SK-N-SH (cell line): ENCODE results near the gene SPINK14. TPM values are rescaled to one million over a fixed set of nuclear protein-coding genes. Genes with fewer than 3 reads are reported as not detected.

ENCODE experiments used
- CTCF ChIA-PET: fragments of 300-600, 350-600 bp; formaldehyde crosslinking; extraction: SDS; loops from one replicate; lab custom pipeline; 2021; lab: Yijun Ruan, JAX
- POLR2A ChIA-PET: fragments of 350-600 bp; sonication (Branson Sonifier 250); formaldehyde crosslinking; extraction: SDS; loops from one replicate; lab custom pipeline; 2020; ENCODE audit warnings: antibody characterized with exemption, inconsistent platforms; lab: Yijun Ruan, JAX
- DNase-seq: peaks from one replicate; pipeline ENCODE4 v3.0.0; 2012
- H2AFZ ChIP-seq: fragments of 200-600 bp; sonication (generic); 2 replicates; pipeline ENCODE4 v1.8.1; 2016; ENCODE audit warnings: antibody characterized with exemption, mild to moderate bottlenecking, low read depth
- H3F3A ChIP-seq: fragments of 200-600 bp; sonication (generic); replicated peaks from 2 replicates; pipeline ENCODE3; 2016; ENCODE audit warnings: antibody characterized with exemption, mild to moderate bottlenecking; ENCODE audit not compliant: insufficient read depth
- H3K27ac ChIP-seq, 2 experiments: fragments of 200-500 bp in 1 of 2; fragments of 200-600 bp in 1 of 2; sonication (Bioruptor generic) in 1 of 2; sonication (generic), shearing (Covaris generic) in 1 of 2; 2 replicates each; pipeline versions ENCODE4 v1.5.1 to v1.6.1; 2014 to 2016; ENCODE audit warnings: low read depth in 2 of 2, inconsistent platforms in 1 of 2, low read length in 1 of 2, mild to moderate bottlenecking in 1 of 2, mixed read lengths in 1 of 2
- H3K27me3 ChIP-seq: fragments of 200-600 bp; sonication (generic), shearing (Covaris generic); 2 replicates; pipeline ENCODE4 v1.6.1; 2016; ENCODE audit warnings: mixed run types; ENCODE audit not compliant: insufficient read depth
- H3K36me3 ChIP-seq, 2 experiments: fragments of 200-500 bp in 1 of 2; fragments of 200-600 bp in 1 of 2; sonication (Bioruptor generic) in 1 of 2; sonication (generic) in 1 of 2; replicated peaks in 1 of 2; 2 replicates each; pipeline versions ENCODE3 to v1.5.1; 2014 to 2016; ENCODE audit warnings: low read length in 1 of 2, mild to moderate bottlenecking in 1 of 2; ENCODE audit not compliant: insufficient read depth in 2 of 2, control insufficient read depth in 1 of 2
- H3K4me1 ChIP-seq, 2 experiments: fragments of 200-500 bp in 1 of 2; fragments of 200-600 bp in 1 of 2; sonication (Bioruptor generic) in 1 of 2; sonication (generic), shearing (Covaris generic) in 1 of 2; 2 replicates each; pipeline versions ENCODE4 v1.5.1 to v1.6.1; 2014 to 2016; ENCODE audit warnings: low read depth in 1 of 2, low read length in 1 of 2, mixed run types in 1 of 2; ENCODE audit not compliant: insufficient read depth in 2 of 2, control insufficient read depth in 1 of 2
- H3K4me2 ChIP-seq: fragments of 200-600 bp; sonication (generic), shearing (Covaris generic); 2 replicates; pipeline ENCODE4 v1.6.1; 2017; ENCODE audit warnings: mixed run types
- H3K4me3 ChIP-seq, 2 experiments: fragments of 200-500 bp in 1 of 2; fragments of 200-600 bp in 1 of 2; sonication (Bioruptor generic) in 1 of 2; sonication (generic), shearing (Covaris generic) in 1 of 2; 2 replicates each; pipeline versions ENCODE4 v1.5.1 to v1.8.1; 2014 to 2016; ENCODE audit warnings: low read depth in 2 of 2, inconsistent platforms in 1 of 2, low read length in 1 of 2, mild to moderate bottlenecking in 1 of 2, mixed read lengths in 1 of 2, moderate library complexity in 1 of 2
- H3K79me2 ChIP-seq: fragments of 200-600 bp; sonication (generic); 2 replicates; pipeline ENCODE4 v1.8.1; 2017; ENCODE audit warnings: mild to moderate bottlenecking; ENCODE audit not compliant: insufficient read depth
- H3K9ac ChIP-seq: fragments of 200-600 bp; sonication (generic); 2 replicates; pipeline ENCODE4 v1.6.1; 2017; ENCODE audit warnings: mixed run types
- H3K9me2 ChIP-seq: fragments of 200-600 bp; sonication (generic); 2 replicates; pipeline ENCODE4 v1.6.1; 2017; ENCODE audit warnings: mixed run types
- H3K9me3 ChIP-seq: fragments of 200-600 bp; sonication (generic); 2 replicates; pipeline ENCODE4 v1.6.1; 2017; ENCODE audit warnings: mixed run types, mild to moderate bottlenecking, moderate library complexity
- H4K20me1 ChIP-seq: fragments of 200-600 bp; sonication (generic); 2 replicates; pipeline ENCODE4 v1.6.1; 2017; ENCODE audit warnings: mild to moderate bottlenecking, mixed run types; ENCODE audit not compliant: insufficient read depth
- CHD2 ChIP-seq: fragments of 150-350 bp; IDR thresholded peaks from 2 replicates; pipeline ENCODE4 v1.6.1; 2018; ENCODE audit warnings: low read length; ENCODE audit not compliant: partially characterized antibody
- ELF1 ChIP-seq: IDR thresholded peaks from 2 replicates; pipeline ENCODE4 v1.4.0; 2012
- FOXJ3 ChIP-seq: sonication (generic); formaldehyde crosslinking; IDR thresholded peaks from 2 replicates; pipeline ENCODE4 v1.5.1; 2020; ENCODE audit warnings: mild to moderate bottlenecking, missing genetic modification reagents
- FOXM1 ChIP-seq: IDR thresholded peaks from 2 replicates; pipeline ENCODE4 v1.4.0; 2012; ENCODE audit warnings: low read depth, mild to moderate bottlenecking
- GATA2 ChIP-seq: sonication (generic); formaldehyde crosslinking; IDR thresholded peaks from 2 replicates; pipeline ENCODE4 v1.5.0; 2020; ENCODE audit warnings: mild to moderate bottlenecking, missing genetic modification reagents
- MEF2A ChIP-seq: IDR thresholded peaks from 2 replicates; pipeline ENCODE4 v1.4.0; 2012; ENCODE audit warnings: low read depth, borderline replicate concordance
- NFIC ChIP-seq: IDR thresholded peaks from 2 replicates; pipeline ENCODE4 v1.4.0; 2012; ENCODE audit warnings: borderline replicate concordance
- NRF1 ChIP-seq: IDR thresholded peaks from 2 replicates; pipeline ENCODE4 v1.6.1; 2012; ENCODE audit warnings: low read depth, mild to moderate bottlenecking, low read length
- POLR2AphosphoS5 ChIP-seq: IDR thresholded peaks from 2 replicates; pipeline ENCODE4 v1.6.1; 2012; ENCODE audit warnings: low read depth, low read length
- RFX5 ChIP-seq: IDR thresholded peaks from 2 replicates; pipeline ENCODE4 v1.6.1; 2012; ENCODE audit warnings: mild to moderate bottlenecking, improper control_type of control experiment, low read length
- SIN3A ChIP-seq: IDR thresholded peaks from 2 replicates; pipeline ENCODE4 v1.6.1; 2012; ENCODE audit warnings: low read depth, mild to moderate bottlenecking, low read length, moderate library complexity, borderline replicate concordance
- TCF12 ChIP-seq: IDR thresholded peaks from 2 replicates; pipeline ENCODE4 v1.4.0; 2012
- TEAD4 ChIP-seq: IDR thresholded peaks from 2 replicates; pipeline ENCODE4 v1.4.0; 2012; ENCODE audit warnings: mild to moderate bottlenecking, borderline replicate concordance; ENCODE audit not compliant: insufficient read depth
- YY1 ChIP-seq: IDR thresholded peaks from 2 replicates; pipeline ENCODE4 v1.4.0; 2012; ENCODE audit warnings: low read depth, mild to moderate bottlenecking
- WGBS: methylation state at CpG from one replicate; pipeline ENCODE4 v1.1.6; 2017; ENCODE audit warnings: low lambda C conversion rate; 5-methylcytosine and 5-hydroxymethylcytosine counted together
- polyA plus RNA-seq, 3 experiments: library from polyadenylated mRNA; depleted of rRNA; stranded (reverse); fragments of >200 nt; gene quantifications; 2 replicates each; pipeline ENCODE4 v1.2.3, GENCODE V29; 2012
- TF ChIP-seq, protein P1 (sequence below): fragments of 150-350 bp; IDR thresholded peaks from 2 replicates; pipeline ENCODE4 v1.6.1; 2016; ENCODE audit warnings: mild to moderate bottlenecking, low read depth, low read length
- TF ChIP-seq, protein P2 (sequence below): IDR thresholded peaks from 2 replicates; pipeline ENCODE4 v1.4.0; 2012; ENCODE audit warnings: low read depth, borderline replicate concordance
- TF ChIP-seq, protein P3 (sequence below): IDR thresholded peaks from 2 replicates; pipeline ENCODE4; 2012
- TF ChIP-seq, protein P4 (sequence below): fragments of 200-600 bp; sonication (generic); IDR thresholded peaks from 2 replicates; pipeline ENCODE4 v1.6.1; 2017; ENCODE audit warnings: antibody characterized with exemption, mild to moderate bottlenecking, moderate library complexity

Gene SPINK14
- polyA plus RNA-seq, 1 of the 3 experiments (the other 2 are of a cell fraction): not detected

DNA sequence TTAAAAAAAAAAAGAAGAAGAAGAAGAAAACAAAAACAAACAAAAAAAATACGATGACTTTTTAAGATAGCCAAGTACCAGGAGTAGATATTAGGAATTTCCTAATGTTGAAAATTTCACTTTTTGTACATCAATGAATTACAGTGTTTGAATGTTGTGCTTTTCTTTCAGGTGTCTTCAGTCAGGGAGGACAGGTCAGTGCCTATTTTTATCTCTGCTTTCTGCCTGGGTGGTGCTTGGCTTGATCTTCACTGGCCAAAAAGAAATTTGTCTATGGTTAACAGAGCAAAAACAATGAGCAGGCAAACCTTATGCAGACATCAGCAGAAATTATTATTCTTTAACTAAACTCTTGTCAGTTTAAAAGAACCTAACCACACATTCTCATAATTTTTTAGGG, 37.5 kb downstream of the SPINK14 start:
- no peak overlapping the region for H2AFZ ChIP-seq
- TF ChIP-seq TEAD4: no peak
- no peak for TF ChIP-seq YY1
- no peak for TF ChIP-seq FOXJ3 (CRISPR knock-in tag)
- TF ChIP-seq RFX5: no peak
- TF ChIP-seq, protein P1, sequence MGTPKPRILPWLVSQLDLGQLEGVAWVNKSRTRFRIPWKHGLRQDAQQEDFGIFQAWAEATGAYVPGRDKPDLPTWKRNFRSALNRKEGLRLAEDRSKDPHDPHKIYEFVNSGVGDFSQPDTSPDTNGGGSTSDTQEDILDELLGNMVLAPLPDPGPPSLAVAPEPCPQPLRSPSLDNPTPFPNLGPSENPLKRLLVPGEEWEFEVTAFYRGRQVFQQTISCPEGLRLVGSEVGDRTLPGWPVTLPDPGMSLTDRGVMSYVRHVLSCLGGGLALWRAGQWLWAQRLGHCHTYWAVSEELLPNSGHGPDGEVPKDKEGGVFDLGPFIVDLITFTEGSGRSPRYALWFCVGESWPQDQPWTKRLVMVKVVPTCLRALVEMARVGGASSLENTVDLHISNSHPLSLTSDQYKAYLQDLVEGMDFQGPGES: no peak
- TF ChIP-seq POLR2AphosphoS5: no peak
- no peak for TF ChIP-seq ELF1
- no peak for TF ChIP-seq FOXM1
- TF ChIP-seq, protein P2, sequence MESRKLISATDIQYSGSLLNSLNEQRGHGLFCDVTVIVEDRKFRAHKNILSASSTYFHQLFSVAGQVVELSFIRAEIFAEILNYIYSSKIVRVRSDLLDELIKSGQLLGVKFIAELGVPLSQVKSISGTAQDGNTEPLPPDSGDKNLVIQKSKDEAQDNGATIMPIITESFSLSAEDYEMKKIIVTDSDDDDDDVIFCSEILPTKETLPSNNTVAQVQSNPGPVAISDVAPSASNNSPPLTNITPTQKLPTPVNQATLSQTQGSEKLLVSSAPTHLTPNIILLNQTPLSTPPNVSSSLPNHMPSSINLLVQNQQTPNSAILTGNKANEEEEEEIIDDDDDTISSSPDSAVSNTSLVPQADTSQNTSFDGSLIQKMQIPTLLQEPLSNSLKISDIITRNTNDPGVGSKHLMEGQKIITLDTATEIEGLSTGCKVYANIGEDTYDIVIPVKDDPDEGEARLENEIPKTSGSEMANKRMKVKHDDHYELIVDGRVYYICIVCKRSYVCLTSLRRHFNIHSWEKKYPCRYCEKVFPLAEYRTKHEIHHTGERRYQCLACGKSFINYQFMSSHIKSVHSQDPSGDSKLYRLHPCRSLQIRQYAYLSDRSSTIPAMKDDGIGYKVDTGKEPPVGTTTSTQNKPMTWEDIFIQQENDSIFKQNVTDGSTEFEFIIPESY: no peak
- no peak for TF ChIP-seq MEF2A
- TF ChIP-seq NRF1: no peak
- TF ChIP-seq NFIC: no peak
- TF ChIP-seq SIN3A: no peak
- no peak for TF ChIP-seq GATA2 (CRISPR knock-in tag)
- TF ChIP-seq, protein P3, sequence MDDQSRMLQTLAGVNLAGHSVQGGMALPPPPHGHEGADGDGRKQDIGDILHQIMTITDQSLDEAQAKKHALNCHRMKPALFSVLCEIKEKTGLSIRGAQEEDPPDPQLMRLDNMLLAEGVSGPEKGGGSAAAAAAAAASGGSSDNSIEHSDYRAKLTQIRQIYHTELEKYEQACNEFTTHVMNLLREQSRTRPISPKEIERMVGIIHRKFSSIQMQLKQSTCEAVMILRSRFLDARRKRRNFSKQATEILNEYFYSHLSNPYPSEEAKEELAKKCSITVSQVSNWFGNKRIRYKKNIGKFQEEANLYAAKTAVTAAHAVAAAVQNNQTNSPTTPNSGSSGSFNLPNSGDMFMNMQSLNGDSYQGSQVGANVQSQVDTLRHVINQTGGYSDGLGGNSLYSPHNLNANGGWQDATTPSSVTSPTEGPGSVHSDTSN: no peak
- TF ChIP-seq, protein P4, sequence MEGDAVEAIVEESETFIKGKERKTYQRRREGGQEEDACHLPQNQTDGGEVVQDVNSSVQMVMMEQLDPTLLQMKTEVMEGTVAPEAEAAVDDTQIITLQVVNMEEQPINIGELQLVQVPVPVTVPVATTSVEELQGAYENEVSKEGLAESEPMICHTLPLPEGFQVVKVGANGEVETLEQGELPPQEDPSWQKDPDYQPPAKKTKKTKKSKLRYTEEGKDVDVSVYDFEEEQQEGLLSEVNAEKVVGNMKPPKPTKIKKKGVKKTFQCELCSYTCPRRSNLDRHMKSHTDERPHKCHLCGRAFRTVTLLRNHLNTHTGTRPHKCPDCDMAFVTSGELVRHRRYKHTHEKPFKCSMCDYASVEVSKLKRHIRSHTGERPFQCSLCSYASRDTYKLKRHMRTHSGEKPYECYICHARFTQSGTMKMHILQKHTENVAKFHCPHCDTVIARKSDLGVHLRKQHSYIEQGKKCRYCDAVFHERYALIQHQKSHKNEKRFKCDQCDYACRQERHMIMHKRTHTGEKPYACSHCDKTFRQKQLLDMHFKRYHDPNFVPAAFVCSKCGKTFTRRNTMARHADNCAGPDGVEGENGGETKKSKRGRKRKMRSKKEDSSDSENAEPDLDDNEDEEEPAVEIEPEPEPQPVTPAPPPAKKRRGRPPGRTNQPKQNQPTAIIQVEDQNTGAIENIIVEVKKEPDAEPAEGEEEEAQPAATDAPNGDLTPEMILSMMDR: no peak
- no peak for TF ChIP-seq TCF12
- TF ChIP-seq CHD2: no peak
- TF ChIP-seq, all 33 proteins: peak for 0
- H3K27ac ChIP-seq: no peak overlapping the region
- H3K4me1 ChIP-seq: no peaks in the 10 kb centered on the region
- H3K79me2 ChIP-seq: no peaks in the 10 kb centered on the region
- DNase-seq: no peak
- H3K36me3 ChIP-seq: no peaks in the 10 kb centered on the region
- no peaks in the 10 kb centered on the region for H3K27me3 ChIP-seq
- H3K9ac ChIP-seq: no peak overlapping the region
- no peaks in the 10 kb centered on the region for H3K9me3 ChIP-seq
- no peaks in the 10 kb centered on the region for H3K9me2 ChIP-seq
- ChIA-PET POLR2A (no interaction called here), CTCF (no interaction called here)
- no peaks in the 10 kb centered on the region for H4K20me1 ChIP-seq
- 9% methylated on average over 1 of the region's 1 CpG for WGBS
- H3K4me3 ChIP-seq: no peak overlapping the region
- no peaks in the 10 kb centered on the region for H3F3A ChIP-seq
- H3K4me2 ChIP-seq: no peak overlapping the region
